Neutrophil (primary cell): ENCODE results near the gene BET1.

Experiments used
- H3K27ac ChIP-seq: fragments of 200-600 bp; sonication (generic); 2 replicates; pipeline ENCODE4 v1.5.1; 2016; ENCODE audit warnings: mild to moderate bottlenecking, moderate library complexity
- H3K27me3 ChIP-seq: fragments of 200-600 bp; sonication (generic); 2 replicates; pipeline ENCODE4 v1.6.0; 2016; ENCODE audit warnings: mild to moderate bottlenecking
- H3K36me3 ChIP-seq: fragments of 200-600 bp; sonication (generic); 2 replicates; pipeline ENCODE4 v1.5.1; 2017
- H3K4me1 ChIP-seq, 2 experiments: fragments of 200-600 bp in 1 of 2; sonication (generic) in 1 of 2; 1 replicate in 1 of 2; 2 replicates in 1 of 2; pipeline versions ENCODE4 v1.5.1 to v1.6.1; 2013 to 2016; ENCODE audit warnings: low read depth in 1 of 2, low read length in 1 of 2, mild to moderate bottlenecking in 1 of 2, moderate library complexity in 1 of 2; ENCODE audit not compliant: control insufficient read depth in 1 of 2, insufficient read depth in 1 of 2
- H3K4me3 ChIP-seq, 2 experiments: fragments of 200-600 bp in 1 of 2; sonication (generic) in 1 of 2; 1 replicate in 1 of 2; 2 replicates in 1 of 2; pipeline ENCODE4 v1.5.1; 2013 to 2016; ENCODE audit warnings: low read depth in 1 of 2, low read length in 1 of 2, mild to moderate bottlenecking in 1 of 2, moderate library complexity in 1 of 2
- H3K9me3 ChIP-seq: fragments of 200-600 bp; sonication (generic); 2 replicates; pipeline ENCODE4 v1.5.1; 2016
- CTCF ChIP-seq: fragments of 200-600 bp; sonication (generic); IDR thresholded peaks from 2 replicates; pipeline ENCODE4 v1.5.1; 2016; ENCODE audit warnings: antibody characterized with exemption

The BET1 gene

DNA sequence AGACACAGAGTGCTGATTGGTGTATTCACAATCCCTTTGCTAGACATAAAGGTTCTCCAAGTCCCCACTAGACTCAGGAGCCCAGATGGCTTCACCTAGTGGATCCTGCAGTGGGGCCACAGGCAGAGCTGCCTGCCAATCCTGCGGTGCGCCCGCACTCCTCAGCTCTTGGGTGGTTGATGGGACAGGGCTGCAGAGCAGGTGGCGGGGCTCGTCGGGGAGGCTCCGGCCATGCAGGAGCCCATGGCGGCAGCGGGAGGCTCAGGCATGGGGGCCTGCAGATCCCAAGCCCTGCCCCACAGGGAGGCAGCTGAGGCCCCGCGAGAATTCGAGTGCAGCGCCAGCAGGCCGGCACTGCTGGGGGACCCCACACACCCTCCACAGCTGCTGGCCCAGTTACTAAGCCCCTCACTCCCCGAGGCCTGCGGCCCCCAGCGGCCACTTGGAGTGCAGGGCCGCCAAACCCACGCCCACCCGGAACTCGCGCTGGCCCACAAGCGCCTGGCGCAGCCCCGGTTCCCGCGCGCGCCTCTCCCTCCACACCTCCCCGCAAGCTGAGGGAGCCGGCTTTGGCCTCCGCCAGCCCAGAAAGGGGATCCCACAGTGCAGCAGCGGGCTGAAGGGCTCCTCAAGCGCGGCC is 7.7 kb upstream of the BET1 start:
- Histone ChIP-seq H3K9me3 (no peaks in the 10 kb centered on the region), H3K36me3 (no peaks in the 10 kb centered on the region), H3K4me3 (no peak overlapping the region), H3K27ac (no peak overlapping the region), H3K27me3 (peaks cover 17% of the 10 kb centered on the region), H3K4me1 (no peaks in the 10 kb centered on the region)
- no peak for TF ChIP-seq CTCF

DNA sequence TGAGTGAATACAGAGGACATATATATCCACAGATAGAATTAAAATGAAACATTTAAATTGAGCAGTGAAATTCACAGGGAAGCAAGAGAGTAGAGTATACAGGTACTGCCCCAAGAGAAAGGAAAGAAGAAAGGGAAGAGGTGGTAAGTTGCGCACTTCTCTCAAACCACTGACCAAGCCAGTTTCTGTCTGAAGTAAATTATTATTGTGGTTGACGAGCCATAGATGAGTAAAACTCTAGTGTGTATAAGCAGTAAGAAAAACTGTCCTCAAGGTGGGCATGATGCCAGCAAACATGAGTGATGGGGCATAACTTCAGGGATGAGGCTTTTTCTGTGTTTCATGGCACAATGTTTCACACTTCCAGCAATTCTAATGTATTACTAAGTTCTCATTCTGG is 4.4 kb upstream of the BET1 start:
- Histone ChIP-seq H3K9me3 (no peaks in the 10 kb centered on the region), H3K4me3 (no peak overlapping the region), H3K27ac (no peak overlapping the region), H3K4me1 (peaks cover 5 to 8% of the 10 kb centered on the region in 2 experiments), H3K27me3 (peaks cover 39% of the 10 kb centered on the region), H3K36me3 (no peaks in the 10 kb centered on the region)
- no peak for TF ChIP-seq CTCF

DNA sequence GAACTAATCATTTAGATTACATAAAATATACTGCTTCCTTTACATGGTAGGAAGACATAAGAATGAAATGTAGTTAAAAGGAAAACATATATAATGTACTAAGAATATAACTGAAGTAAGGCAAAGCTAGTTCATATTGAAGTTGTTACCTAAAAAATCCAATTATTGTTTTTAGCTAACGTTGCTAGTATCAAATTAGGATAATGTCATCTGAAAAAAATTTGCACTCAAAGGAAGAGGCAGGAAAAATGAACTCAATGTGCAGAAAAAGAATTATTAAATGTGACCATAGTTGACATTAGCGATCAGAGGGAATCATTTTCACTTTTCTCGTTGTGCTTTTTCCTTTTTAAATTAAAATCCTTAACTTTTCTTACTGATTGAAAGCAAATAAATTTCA is 1.6 kb upstream of the BET1 start:
- peaks cover 8 to 12% of the 10 kb centered on the region in 2 experiments for H3K4me1 ChIP-seq
- H3K27ac ChIP-seq = no peak overlapping the region
- peaks cover 39% of the 10 kb centered on the region for H3K27me3 ChIP-seq
- H3K36me3 ChIP-seq = no peaks in the 10 kb centered on the region
- no peak overlapping the region for H3K4me3 ChIP-seq
- H3K9me3 ChIP-seq = no peaks in the 10 kb centered on the region
- no peak for TF ChIP-seq CTCF

GRCh38 chr7:94003446-94004023 is 620 bp downstream of the BET1 start:
- Histone ChIP-seq H3K27ac (peak overlapping the region; percentile 55), H3K9me3 (no peaks in the 10 kb centered on the region), H3K4me1 (peaks cover 8 to 12% of the 10 kb centered on the region in 2 experiments), H3K36me3 (no peaks in the 10 kb centered on the region), H3K27me3 (peaks cover 39% of the 10 kb centered on the region), H3K4me3 (peak overlapping the region; percentile 67 to 69)
- TF ChIP-seq CTCF = no peak

DNA sequence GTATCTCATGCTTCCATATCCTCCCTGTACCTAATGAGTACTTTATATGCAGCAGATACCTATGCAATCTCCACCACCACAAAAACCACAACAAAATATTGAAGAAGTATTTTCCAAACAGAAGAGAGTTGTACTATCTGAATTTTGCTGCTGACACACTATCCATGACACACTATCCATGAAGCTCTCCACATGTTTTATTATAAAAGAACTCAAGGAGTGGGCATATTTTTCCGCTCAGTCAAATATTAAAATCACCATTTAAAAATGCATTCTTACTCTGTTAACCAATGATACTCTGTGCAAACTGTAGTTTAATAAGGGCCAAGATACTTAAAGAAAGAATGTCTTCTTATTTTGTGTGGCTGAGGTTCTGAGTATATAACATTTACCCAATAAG is 2.8 kb downstream of the BET1 start:
- peaks cover 8 to 12% of the 10 kb centered on the region in 2 experiments for H3K4me1 ChIP-seq
- no peaks in the 10 kb centered on the region for H3K9me3 ChIP-seq
- H3K36me3 ChIP-seq = peaks cover 7% of the 10 kb centered on the region
- no peak overlapping the region for H3K27ac ChIP-seq
- peaks cover 19% of the 10 kb centered on the region for H3K27me3 ChIP-seq
- H3K4me3 ChIP-seq = no peak overlapping the region
- TF ChIP-seq CTCF = no peak
